HUES48 (cell line): ENCODE measurements around the gene IPO11.
"Not testable (repeated sequence)": the region's sequence is repeated elsewhere in the genome, so short reads cannot be mapped to it uniquely, and the experiment has no call there.

Source experiments
- H3K27ac ChIP-seq: one replicate; pipeline ENCODE4 v1.7.0; 2013; ENCODE audit warnings: low read depth, low read length, inconsistent platforms
- H3K27me3 ChIP-seq: 2 replicates; pipeline ENCODE4 v1.6.1; 2013; ENCODE audit warnings: mild to moderate bottlenecking, low read length; ENCODE audit not compliant: control insufficient read depth, insufficient read depth
- H3K36me3 ChIP-seq: 2 replicates; pipeline ENCODE4 v1.6.1; 2013; ENCODE audit warnings: low read length; ENCODE audit not compliant: control insufficient read depth, insufficient read depth
- H3K4me1 ChIP-seq: 2 replicates; pipeline ENCODE4 v1.6.1; 2013; ENCODE audit warnings: mild to moderate bottlenecking, low read length; ENCODE audit not compliant: control insufficient read depth, insufficient read depth
- H3K4me3 ChIP-seq: 2 replicates; pipeline ENCODE4 v1.5.1; 2013; ENCODE audit warnings: mild to moderate bottlenecking, low read depth, low read length
- H3K9ac ChIP-seq: 2 replicates; pipeline ENCODE4 v1.6.1; 2013; ENCODE audit warnings: mild to moderate bottlenecking, low read depth, low read length, moderate library complexity
- H3K9me3 ChIP-seq: 2 replicates; pipeline ENCODE4 v1.6.1; 2013; ENCODE audit warnings: low read length; ENCODE audit not compliant: control insufficient read depth, insufficient read depth

IPO11 gene

GRCh38 chr5:62662521-62662920 is 250.0 kb downstream of the IPO11 start:
- Histone ChIP-seq H3K4me1 (no peaks in the 10 kb centered on the region), H3K27me3 (no peaks in the 10 kb centered on the region), H3K9me3 (no peaks in the 10 kb centered on the region), H3K9ac (no peak overlapping the region), H3K4me3 (no peak overlapping the region), H3K36me3 (no peaks in the 10 kb centered on the region), H3K27ac (no peak overlapping the region)

- H3K4me3 ChIP-seq, result no peak overlapping the region
- H3K36me3 ChIP-seq, result no peaks in the 10 kb centered on the region
- H3K27me3 ChIP-seq, result no peaks in the 10 kb centered on the region
- no peaks in the 10 kb centered on the region for H3K4me1 ChIP-seq
- no peaks in the 10 kb centered on the region for H3K9me3 ChIP-seq
- no peak overlapping the region for H3K9ac ChIP-seq
- H3K27ac ChIP-seq, result no peak overlapping the region
Measured at GRCh38 chr5:62671479-62671878, 258.9 kb downstream of the IPO11 start.

GRCh38 chr5:62676596-62676995 is 264.0 kb downstream of the IPO11 start:
- H3K27me3 ChIP-seq, H3K27ac ChIP-seq, H3K9ac ChIP-seq, H3K9me3 ChIP-seq, H3K36me3 ChIP-seq, H3K4me3 ChIP-seq, H3K4me1 ChIP-seq: not testable (repeated sequence)
